ENCODE results near the gene CUL3.

The CUL3 gene

DNA sequence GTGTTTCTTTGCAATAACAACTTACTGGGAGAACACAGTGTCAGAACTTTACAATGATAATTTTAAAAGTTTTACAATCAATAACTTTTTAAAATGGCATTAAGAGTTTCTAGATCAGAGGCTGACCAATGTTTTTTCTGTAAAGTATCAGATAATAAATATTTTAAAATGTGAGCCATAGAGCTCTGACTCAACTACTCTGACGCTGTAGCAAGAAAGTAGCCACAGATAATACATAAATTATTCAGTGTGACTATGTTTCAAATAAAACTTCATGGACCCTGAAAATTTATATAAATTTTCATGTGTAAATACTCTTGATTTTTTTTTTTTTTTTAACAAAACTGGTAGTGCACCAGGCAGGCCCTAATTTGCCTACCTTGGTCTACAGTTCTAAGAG, 77.4 kb downstream of the CUL3 start:
- TF ChIP-seq, protein P1, sequence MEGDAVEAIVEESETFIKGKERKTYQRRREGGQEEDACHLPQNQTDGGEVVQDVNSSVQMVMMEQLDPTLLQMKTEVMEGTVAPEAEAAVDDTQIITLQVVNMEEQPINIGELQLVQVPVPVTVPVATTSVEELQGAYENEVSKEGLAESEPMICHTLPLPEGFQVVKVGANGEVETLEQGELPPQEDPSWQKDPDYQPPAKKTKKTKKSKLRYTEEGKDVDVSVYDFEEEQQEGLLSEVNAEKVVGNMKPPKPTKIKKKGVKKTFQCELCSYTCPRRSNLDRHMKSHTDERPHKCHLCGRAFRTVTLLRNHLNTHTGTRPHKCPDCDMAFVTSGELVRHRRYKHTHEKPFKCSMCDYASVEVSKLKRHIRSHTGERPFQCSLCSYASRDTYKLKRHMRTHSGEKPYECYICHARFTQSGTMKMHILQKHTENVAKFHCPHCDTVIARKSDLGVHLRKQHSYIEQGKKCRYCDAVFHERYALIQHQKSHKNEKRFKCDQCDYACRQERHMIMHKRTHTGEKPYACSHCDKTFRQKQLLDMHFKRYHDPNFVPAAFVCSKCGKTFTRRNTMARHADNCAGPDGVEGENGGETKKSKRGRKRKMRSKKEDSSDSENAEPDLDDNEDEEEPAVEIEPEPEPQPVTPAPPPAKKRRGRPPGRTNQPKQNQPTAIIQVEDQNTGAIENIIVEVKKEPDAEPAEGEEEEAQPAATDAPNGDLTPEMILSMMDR (IDR thresholded peaks at IDR 0.05): no peak

DNA sequence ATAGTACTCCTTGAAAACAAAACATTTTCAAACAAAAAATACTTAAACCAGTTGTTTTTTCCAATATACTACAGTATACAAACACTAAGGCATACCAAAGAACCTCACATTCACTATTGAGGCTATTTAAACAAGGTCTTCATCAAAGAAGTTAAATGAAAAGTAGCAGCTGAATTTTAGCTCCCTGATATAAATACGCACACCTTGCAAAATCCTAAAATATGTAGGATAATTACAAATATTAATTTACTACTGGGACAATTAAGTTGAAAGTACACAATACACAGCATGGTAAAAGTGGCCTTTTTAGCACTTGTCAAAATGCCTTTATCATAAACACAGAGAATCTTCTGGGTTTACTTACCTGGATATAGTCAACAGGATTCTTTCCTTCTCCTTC, 78.7 kb downstream of the CUL3 start:
- TF ChIP-seq, protein P1 (IDR thresholded peaks at IDR 0.05): no peak

GRCh38 chr2:224498991-224499390, 86.2 kb downstream of the CUL3 start:
- TF ChIP-seq, protein P1 (IDR thresholded peaks at IDR 0.05): no peak

- TF ChIP-seq, protein P1 (IDR thresholded peaks at IDR 0.05): no peak
Measured at GRCh38 chr2:224492531-224492930, 92.6 kb downstream of the CUL3 start.

DNA sequence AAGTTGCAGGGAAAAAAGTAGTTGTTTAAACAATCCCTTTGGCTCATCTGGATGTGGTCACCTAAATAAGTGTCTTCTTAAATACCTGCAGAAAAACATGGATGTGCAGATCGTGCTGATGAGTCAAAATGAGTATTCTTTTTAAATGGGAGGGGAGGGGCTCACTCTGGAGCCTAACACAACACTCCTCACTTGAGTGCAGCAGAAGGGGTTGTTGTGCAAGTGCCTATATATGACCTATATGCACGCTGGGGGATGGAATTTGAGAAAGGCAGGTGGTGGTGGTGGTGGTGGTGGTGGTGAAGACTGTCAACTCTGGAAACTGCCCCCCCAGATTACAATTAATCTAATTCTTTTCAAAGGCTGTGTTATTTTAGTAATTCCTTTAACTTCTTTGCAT, 105.3 kb downstream of the CUL3 start:
- TF ChIP-seq, protein P1 (IDR thresholded peaks at IDR 0.05): no peak

DNA sequence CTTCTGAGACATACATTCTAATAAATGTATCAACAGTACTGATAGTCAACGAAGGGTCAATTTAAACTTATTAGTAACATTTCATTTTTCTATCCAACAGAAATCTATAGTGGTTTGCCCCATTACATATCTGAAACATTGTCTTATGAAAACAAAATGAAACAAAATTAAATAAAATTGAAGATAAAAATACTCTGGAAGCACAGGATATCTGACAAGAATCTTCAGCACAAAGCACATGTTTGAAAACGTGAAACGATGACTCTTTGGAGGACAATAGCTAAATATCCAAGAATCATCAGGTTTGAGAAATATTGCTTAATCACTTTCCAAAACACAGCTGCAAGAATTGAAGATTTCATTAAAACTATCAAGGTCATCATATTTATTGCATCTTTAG, 112.3 kb downstream of the CUL3 start:
- TF ChIP-seq, protein P1 (IDR thresholded peaks at IDR 0.05): no peak

GRCh38 chr2:224472137-224472536, 113.0 kb downstream of the CUL3 start:
- TF ChIP-seq, protein P1 (IDR thresholded peaks at IDR 0.05): no peak

- TF ChIP-seq, protein P1 (IDR thresholded peaks at IDR 0.05): no peak
Measured at GRCh38 chr2:224469374-224469964, 115.7 kb downstream of the CUL3 start.

All from LNCAP (cell line).